Stimulated activated naive CD4-positive, alpha-beta T cell (primary cell): ENCODE data around the gene RPA1.
"Not testable (repeated sequence)": the region's sequence is repeated elsewhere in the genome, so short reads cannot be mapped to it uniquely, and the experiment has no call there.

ENCODE experiments used
- DNase-seq, 6 experiments: peaks; one replicate each; lab custom pipeline; 2025; lab: John Stamatoyannopoulos, UW

Gene RPA1

DNA sequence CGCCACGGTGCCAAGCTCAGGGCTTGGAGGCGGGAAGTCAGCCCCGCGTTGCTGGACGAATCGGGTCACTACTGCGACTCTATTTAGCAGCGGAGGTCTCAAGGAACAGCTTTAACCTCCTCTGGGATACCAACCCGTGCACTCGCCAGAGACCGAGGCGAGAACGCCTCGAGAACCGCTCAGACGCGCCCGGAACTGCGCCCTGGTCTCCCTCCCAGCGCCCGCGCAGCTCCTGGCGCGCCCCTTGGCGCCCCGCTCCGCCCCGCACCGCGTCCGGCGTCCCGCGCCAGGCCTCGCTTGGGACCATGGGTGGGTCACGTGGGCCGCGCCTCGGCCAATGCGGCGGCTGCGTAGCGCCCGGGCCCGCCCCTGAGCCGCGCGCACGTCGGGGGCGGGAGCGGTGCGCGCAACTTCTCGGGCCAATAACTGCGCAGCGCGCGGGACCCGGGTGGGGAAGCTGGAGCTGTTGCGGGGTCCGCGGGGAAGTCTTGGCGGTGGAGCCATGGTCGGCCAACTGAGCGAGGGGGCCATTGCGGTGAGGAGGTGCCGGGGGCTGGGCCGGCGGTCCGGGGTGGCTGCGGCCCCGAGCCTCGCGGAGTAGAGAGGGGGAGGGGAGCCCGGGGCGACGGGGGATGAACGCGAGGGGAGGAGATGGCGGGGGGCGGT is at the start of gene RPA1, which contains the start of gene SMYD4:
Gene RPA1 (plus strand): TSS at position 414 of the 666 bp plus-strand sequence. CDS start 89 bp downstream, at position 503.
Gene SMYD4 (minus strand): TSS at position 311 of the 666 bp plus-strand sequence. CDS start 1,908 bp downstream, outside the sequence.
- peak; percentile 77 to 89 (median 86) for DNase-seq

DNA sequence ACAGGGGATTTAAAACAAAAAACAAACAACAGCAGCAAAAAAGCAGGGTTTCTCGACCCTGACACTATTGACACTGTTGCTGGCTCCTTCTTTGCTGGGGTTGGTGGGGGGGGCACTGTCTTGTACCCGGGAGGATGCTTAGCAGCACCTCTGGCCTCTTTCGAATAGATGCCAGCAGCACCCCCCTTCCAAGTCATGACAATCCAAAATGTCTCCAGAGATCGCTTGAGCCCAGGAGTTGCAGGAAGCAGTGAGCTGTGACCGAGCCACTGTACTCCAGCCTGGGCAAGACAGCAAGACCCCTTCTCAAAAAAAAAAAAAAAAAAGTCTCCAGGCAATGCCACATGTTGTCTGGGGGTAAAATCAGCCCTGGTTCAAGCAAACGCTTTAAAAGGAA is 47.6 kb upstream of the RPA1 start:
- no peak for DNase-seq

DNA sequence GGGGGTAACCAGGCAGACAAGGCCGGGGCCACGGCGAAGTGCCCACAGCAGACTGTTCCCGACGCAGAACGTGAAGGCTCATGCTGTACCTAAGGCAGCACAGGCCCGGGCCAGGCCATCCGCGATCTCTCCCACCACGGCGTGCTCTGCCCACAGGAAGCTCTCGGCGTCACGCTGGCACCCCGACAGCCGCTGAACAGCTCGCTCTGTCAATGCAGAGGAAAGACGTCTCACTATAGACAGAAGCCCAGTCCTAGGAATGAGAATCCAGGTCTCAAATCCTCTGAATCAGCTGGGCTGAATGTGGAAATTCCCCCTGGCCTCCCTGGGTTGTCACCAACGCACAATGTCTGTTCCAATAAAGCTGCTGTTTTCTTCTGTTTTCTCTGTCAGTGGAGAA is 46.5 kb upstream of the RPA1 start:
- no peak for DNase-seq

DNA sequence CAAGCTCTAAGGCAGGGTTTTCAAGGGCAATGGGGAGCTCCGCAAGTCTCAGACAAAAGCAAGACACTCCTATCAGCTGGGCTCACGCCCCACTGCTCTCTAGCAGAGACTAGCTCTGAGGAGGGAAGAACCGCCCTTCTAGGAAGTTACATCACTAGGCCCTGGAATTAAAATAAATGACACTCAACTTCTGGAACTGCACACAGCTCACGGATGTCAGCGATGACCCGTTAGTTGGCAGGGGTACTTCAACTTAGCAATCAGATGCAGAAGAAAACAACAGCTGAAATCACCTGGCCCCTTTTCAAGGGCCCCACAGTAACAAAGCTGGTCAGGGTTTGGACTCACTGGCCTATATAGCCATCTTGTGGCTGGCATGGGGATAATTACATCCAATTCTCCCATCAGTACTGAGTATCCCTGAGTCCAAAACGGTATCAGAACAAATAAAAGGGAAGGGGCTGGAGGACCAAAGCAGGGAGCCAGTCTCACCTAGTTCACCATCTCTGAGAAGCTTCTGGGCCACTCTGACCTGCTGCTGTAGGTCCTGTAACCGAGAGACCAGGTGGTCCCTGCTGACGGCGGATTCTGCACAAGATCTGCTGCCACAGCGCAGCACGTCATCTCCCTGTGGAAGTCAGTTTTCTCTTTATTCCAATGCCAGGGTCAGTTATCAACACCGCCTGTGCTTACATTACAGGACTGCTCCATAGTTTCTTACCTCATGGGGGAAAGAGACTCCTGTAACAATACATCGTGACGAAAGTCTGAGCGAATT is 45.8 kb upstream of the RPA1 start:
- peak in 2 of 6 experiments; percentile 21 to 30 for DNase-seq

DNA sequence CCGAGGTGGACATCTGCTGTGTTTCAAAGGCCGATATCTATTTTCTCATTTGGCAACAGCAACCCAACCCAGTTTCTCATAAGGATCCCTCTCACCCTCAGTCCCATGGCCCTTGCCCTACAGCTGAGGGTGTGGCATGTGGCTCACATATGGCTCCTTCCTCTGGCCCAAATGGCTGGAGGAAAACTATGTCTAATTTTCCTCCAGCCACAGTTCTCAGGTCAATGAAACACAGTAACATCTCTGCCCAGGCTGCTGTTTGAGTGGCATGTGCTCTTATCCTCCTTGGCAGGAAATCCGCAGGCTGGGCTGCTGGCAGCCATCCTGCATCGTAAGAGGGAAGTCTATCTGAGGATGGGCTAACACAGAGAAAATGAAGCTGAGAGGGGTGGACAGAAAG is 43.9 kb upstream of the RPA1 start:
- DNase-seq = no peak

DNA sequence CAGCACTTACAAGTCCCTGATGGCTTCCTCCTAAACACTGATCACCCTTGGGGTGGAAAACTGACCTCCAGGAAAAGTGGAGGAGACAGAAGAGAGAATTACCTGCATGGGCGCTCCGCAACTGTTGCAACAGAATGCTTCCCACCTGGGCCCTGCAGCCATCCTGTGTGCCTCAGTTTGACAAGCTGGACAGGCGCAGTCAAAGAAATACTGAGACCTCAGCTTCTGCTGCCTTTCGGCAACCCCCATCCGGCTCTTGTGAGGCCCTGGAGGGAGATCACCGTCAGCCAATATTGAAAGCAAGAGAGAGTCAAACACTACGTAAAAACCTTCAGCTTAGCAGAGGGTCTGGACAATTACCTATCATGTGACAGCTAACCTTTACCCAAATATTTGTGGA is 43.1 kb upstream of the RPA1 start:
- no peak for DNase-seq

DNA sequence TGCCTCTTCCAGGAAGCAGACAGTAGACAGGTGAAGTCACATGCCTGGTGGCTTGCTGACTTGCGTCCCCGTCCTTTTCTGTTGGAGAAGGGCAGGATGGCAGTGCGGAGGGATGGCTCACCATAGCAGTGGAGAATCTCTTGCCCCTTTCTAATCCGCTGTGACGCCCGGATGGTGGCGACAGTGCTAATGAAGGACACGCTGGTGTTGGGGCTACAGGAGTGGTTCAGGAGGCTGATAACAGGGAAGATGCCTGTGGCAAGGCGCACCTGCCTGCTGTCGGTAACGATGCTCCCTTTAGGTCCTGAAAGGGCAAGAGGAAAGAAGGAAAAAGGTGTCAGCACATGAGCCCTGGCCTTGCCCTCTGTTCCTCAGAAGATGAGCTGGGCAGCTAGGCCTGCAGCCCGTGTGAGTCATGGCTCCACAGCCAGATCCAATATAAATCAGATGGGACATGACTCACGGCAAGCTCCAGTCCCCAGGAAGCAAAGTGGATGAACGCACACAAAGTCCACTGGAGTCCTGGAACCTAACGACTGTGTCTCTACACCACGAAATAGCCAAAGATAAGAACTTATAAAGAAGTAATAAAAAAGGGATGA is 42.4 kb upstream of the RPA1 start:
- DNase-seq = no peak

DNA sequence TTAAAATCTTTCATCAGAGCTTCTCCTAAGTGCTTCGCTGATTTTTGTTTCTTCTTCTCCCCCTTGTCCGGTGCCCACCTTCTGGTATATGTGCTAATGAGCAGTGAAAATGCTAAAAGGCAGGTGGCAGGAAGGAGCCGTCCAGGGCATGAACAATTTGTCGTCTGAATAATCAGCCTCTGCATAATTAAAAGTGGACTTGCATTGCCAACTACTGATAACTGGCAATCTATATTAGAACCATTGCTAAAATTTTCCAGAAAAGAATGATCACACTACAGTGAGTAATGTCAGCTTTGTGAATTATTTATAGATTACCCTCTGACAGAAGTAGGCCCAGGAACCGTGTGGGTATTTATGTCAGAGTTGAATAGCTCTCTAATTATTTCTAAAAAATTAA is 39.9 kb upstream of the RPA1 start:
- DNase-seq = no peak

DNA sequence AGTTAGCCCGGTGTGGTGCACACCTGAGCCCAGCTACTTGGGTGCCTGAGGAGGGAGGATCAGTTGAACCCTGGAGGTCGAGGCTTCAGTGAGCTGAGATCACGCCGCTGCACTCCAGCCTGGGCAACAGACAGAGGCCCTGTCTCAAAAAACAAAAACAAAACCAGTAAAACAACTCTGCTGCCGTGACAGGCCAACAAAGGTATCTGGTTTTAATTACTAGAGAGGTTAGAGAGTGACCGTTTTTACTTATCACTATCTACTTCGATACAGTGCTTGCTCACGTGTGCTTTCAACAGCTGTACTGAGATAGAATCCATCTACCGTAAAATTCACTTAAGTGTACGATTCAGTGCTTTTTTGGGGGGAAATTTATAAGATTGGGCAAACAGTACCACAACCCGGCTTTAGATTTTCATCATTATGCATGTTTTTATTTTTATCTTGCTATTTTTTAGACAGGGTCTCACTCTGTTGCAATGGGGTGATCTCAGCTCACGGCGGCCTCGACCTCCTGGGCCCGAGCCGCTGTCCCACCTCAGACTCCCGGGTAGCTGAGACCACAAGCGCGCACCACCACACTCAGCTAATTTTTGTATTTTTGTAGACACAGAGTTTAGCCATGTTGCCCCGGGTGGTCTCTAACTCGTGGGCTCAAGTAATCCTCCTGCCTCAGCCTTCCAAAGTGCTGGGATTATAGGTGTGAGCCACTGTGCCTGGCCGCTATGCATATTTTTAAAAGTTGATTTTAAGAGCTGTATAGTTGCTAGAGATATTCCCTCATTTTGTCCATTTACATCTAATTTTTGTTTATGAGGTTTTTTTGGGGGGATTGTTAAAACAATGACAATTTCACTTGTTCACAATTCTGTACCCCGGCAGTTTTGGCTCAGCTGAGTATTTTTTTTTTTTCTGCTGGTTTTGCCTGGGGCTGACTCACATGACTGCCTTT is 37.0 kb upstream of the RPA1 start:
- no peak for DNase-seq

DNA sequence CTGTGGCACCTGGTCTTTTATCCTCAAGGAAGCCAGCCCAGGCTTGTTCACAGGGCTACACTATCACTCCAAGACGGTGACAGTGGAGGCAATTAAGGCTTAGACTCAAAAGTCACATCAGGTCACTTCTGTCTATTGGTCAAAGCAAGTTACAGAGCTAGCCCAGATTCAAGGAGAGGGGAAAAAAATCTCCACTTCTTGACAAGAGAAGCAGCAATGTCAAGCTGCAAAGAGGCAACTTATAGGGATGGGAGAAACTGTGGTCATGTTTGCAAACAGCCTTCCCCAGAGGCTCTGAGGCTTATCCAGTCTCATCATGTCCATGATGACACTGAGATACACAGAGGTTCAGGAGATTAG is 36.4 kb upstream of the RPA1 start:
- no peak for DNase-seq

DNA sequence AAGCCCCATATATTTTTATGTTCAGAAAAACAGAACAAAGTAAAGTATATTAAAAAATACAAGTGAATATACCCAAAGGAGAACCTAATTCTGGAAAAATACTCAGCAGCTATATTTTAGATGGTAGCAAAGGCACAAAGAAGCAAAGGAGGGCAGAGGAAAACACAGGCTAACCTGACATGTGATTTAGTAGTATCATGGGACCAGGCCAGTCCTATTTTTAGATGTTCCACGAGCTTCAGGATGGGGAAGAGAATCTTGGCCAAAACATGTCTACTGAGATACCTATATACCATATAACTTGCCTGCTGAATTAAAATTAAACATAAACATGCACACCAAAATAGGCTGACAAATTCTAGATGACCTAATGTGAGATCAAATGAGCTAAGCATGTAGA is 33.0 kb upstream of the RPA1 start:
- DNase-seq = no peak

DNA sequence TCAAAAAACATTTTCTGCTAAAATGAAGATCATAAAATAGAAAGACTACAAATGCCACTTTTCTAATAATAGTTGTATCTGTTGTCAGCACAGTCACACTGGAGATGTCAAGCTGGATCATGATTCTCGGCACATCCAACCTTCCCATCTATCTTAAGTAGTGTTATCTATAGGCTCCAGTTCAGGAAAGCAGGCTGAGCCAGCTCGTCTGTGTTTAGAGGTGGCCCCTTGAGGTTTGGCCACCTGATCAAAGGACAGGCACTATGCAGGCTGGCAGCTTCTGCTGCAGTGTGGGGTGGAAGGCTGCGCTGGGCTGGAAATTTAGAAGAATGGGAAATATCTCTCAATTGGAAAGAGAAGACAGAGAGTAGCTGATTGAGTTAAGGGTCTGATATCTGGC is 32.5 kb upstream of the RPA1 start:
- DNase-seq = no peak

DNA sequence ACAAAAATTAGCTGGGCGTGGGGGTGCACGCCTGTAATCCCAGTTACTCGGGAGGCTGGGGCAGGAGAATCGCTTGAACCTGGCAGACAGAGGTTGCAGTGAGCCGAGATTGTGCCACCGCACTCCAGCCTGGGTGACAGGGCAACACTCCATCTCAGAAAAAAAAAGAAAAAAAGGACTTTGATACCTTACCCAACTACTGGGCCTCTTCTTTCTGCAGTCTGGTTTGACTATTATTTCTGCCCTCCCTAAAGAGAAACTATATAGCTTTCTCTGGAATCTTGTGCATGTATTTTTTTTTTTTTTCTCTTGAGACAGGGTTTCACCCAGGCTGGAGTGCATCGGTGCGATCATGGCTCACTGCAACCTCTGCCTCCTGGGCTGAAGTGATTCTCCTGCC is 32.0 kb upstream of the RPA1 start:
- not testable (repeated sequence) for DNase-seq

DNA sequence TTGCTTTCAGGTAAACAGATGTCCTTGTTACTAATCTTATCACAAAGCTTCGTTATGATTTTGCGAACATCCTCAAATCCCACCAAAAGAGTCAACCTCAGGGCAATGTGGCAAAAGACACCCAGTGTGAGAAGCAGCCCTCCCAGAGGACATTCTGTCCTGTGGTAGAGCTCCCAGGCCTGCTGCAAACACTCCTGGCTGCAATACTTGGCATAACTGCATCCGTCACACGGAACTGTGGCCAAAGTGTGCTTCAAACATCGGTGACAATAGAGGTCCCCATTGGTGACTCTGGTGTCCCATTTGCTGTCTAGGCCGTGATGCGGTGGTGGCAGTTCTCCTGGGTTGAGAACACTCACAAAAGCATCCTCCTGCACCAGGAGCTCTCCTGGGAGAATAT is 29.6 kb upstream of the RPA1 start:
- no peak for DNase-seq

DNA sequence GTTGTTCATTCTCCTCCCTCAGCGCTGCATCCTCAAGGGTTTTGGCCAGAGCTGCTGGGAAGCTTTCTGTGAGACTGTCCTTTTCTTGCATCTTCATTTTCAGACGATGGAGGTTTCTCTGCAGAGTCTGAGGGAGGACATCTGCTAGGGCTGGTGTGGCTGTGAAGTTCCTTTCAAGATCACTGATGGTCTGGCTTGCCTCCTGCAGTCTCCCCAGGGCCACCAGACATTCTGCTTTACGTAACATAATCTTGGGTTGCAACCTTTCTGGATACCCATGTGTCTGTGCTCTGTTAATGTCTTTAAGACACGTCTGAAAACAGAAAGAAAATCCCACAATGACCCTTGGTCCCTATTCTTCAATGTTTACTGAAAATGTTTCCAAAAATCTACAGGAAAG is 29.1 kb upstream of the RPA1 start:
- DNase-seq = no peak

DNA sequence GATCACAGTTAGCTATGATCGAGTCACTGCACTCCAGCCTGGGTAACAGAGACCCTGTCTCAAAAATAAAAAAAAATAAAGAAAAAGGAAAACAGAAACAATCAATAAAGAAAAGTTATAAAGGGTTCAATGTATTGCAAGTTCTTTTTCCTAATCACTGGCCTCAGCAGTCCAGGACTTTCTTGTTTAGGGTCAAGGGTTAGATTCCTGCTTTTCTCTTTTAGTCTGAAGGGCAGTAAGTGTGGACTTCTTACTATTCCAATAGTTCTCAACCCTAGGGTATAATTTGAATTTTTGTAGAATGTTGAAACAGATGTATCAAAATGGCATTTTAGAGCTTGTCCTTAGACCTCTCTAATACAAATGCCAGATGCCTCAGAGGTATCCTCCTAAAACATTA is 27.4 kb upstream of the RPA1 start:
- DNase-seq = no peak

DNA sequence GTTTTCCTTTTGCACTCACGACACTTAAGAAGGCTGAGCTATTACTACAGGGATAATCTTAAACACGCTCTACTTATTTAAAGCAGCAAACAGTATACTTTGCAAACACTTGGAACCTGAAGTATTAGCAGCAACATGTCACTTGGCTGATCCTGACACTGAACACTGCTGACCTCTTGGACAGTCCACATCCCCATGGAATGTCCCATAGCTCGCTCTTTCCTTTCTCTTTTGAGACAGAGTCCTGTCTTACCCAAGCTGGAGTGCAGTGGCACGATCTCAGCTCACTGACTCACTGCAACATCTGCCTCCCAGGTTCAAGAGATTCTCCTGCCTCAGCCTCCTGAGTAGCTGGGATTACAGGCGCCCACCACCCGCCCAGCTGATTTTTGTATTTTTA is 26.5 kb upstream of the RPA1 start:
- no peak for DNase-seq

DNA sequence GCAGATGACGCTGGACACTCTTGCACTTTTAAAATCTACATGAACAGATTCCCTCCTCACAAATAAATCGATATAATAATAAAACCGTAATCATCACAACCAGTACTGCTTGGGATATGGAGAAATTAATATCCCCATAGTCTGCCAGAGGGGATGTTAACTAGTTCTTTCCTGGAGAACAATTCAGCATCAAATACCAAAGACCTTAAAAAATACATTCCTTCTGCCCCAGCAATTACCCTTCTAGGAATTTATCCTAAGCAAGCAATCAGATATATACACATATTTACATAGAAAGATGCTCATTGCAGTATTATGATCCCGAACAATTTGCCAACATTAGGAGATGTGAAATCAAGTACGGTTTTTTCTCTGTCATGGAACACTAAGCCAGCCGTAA is 21.9 kb upstream of the RPA1 start:
- DNase-seq = no peak

DNA sequence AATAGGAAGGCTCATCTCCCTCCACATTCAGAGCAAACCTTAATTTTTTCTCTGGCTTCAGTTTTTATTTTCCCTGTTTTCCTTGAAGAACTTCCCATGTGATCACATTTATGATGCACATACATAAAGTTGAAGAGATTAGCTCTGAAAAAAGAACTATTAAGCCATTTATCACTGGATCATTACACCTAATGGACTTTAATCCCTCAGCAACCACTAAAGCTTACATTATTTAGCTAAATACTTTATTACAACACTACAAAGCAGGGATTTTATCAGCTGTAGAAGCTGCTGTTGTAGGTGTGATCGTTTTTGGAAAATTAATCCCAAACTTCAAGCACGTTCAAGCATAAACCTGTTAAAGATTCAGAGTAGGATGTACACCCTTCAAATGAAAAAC is 21.2 kb upstream of the RPA1 start:
- DNase-seq = no peak

DNA sequence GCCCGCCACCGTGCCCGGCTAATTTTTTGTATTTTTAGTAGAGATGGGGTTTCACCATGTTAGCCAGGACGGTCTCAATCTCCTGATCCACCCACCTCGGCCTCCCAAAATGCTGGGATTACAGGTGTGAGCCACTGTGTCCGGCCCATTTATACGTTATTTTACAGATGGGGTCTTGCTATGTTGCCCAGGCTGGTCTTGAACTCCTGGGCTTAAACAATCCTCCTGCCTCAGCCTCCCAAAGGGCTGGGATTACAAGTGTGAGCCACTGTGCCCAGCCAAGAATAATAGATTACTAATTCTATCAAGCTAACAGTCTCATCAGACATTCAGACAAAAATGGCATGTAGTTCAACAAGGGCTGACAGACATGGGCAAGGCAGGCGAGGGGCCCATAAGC is 20.0 kb upstream of the RPA1 start:
- not testable (repeated sequence) for DNase-seq

DNA sequence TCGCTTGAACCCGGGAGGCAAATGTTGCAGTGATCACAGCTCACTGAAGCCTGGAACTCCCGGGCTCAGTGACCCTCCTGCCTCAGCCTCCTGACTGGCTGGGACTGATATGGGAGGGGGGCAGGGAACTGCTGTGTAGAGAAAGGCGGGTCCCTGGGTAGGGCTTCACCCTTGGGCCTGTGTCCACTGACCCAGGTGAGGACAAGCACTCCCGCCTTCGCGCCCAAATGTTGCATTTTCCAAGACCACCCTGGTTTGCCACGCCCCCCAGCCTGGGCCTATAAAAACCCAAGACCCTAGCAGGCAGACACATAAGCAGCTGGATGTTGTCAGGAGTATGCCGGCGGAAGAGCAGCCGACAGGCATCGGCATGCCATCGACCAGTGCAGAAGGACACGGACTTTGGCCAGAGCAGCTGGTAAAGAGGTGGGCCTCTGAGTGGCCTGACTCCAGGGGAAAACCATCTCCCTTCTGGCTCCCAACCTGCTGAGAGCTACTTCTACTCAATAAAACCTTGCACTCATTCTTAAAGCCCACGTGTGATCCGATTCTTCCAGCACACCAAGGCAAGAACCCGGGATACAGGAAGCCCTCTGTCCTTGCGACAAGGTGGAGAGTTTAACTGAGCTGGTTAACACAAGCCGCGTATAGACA is 19.2 kb upstream of the RPA1 start:
- no peak for DNase-seq

DNA sequence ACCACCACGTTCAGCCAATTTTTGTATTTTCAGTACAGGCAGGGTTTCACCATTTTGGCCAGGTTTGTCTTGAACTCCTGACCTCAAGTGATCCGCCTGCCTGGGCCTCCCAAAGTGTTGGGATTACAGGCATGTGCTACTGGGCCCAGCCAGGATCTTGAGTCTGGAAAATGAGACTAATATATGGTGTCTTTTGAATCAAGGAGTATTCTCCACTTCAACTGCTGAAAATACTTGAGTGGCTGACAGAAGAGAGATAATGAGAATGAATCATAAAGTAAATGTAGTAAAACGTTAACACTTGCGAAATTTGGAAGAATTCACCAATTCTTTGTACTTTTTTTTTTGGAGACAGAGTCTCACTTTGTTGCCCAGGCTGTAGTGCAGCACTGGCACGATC is 16.7 kb upstream of the RPA1 start:
- no peak for DNase-seq
